K562 (cell line): Measurements from ENCODE around the gene VANGL1. TPM values are rescaled to one million over a fixed set of nuclear protein-coding genes. Genes with fewer than 3 reads are reported as not detected.

Experiments
- ATAC-seq: fragments of 200-7000 bp; cut with Tn5 transposase; 3 replicates; pipeline ENCODE4 v1.9.1; 2020; ENCODE audit warnings: moderate library complexity
- BruUV-seq: library from RNA; stranded (reverse); fragments of 400-500 nt; replicated peaks from 2 replicates; lab custom pipeline; 2021; lab: Mats Ljungman, UMichigan
- CTCF ChIA-PET: fragments of 300-600 bp; formaldehyde crosslinking; extraction: SDS; loops from one replicate; lab custom pipeline; 2021; ENCODE audit warnings: low intra/inter-chr PET ratio; lab: Yijun Ruan, JAX
- POLR2A ChIA-PET: fragments of 300-600, 350-650 bp; sonication (Branson Sonifier 250); formaldehyde crosslinking; extraction: SDS; loops from one replicate; lab custom pipeline; 2021; ENCODE audit warnings: antibody characterized with exemption, inconsistent platforms; lab: Yijun Ruan, JAX
- DNase-seq, 4 experiments: peaks; one replicate each; pipeline versions ENCODE4 v3.0.0 to v3.0.0-alpha.2; 2011 to 2018; ENCODE audit warnings: low spot score in 3 of 4, mixed read lengths in 3 of 4; ENCODE audit errors: extremely low read depth in 1 of 4
- FAIRE-seq: peaks from 2 replicates; lab custom pipeline; 2011; peaks lifted over from hg19 to GRCh38; lab: Jason Lieb, UNC
- H2AFZ ChIP-seq: 2 replicates; pipeline ENCODE4 v1.6.0; 2011; ENCODE audit warnings: low read depth, low read length, control low read depth, inconsistent platforms
- H3K27ac ChIP-seq: fragments of 200-600 bp; 3 replicates; pipeline ENCODE4 v1.8.0; 2011; ENCODE audit warnings: low read depth, mild to moderate bottlenecking, control low read depth, inconsistent platforms, low read length, moderate library complexity, mixed read lengths; ENCODE audit errors: extremely low read depth
- H3K27me3 ChIP-seq, 2 experiments: fragments of 300-600 bp in 1 of 2; 2 replicates in 1 of 2; 3 replicates in 1 of 2; pipeline versions ENCODE4 v1.6.0 to v1.8.0; 2011; ENCODE audit warnings: inconsistent platforms in 2 of 2, low read length in 2 of 2, mild to moderate bottlenecking in 1 of 2, mixed read lengths in 1 of 2, moderate library complexity in 1 of 2; ENCODE audit not compliant: control insufficient read depth in 2 of 2, insufficient read depth in 2 of 2
- H3K36me3 ChIP-seq: fragments of 300-600 bp; 3 replicates; pipeline ENCODE4 v1.8.0; 2011; ENCODE audit warnings: mild to moderate bottlenecking, low read length, inconsistent platforms; ENCODE audit not compliant: control insufficient read depth, insufficient read depth
- H3K4me1 ChIP-seq, 2 experiments: fragments of 200-600 bp in 1 of 2; replicated peaks in 1 of 2; 2 replicates in 1 of 2; 3 replicates in 1 of 2; pipeline versions ENCODE4 v1.5.1 to v1.8.0; 2011; ENCODE audit warnings: inconsistent platforms in 2 of 2, low read length in 2 of 2, mild to moderate bottlenecking in 1 of 2, mixed read lengths in 1 of 2, moderate library complexity in 1 of 2; ENCODE audit not compliant: control insufficient read depth in 2 of 2, insufficient read depth in 2 of 2
- H3K4me2 ChIP-seq: 2 replicates; pipeline ENCODE4 v1.6.1; 2011; ENCODE audit warnings: low read length, control low read depth, inconsistent platforms, mixed read lengths; ENCODE audit not compliant: insufficient read depth
- H3K4me3 ChIP-seq: fragments of 200-600 bp; sonication (generic), shearing (Covaris generic); 2 replicates; pipeline ENCODE4 v1.5.1; 2016; ENCODE audit warnings: control low read depth, inconsistent platforms
- H3K79me2 ChIP-seq: fragments of 200-600 bp; 3 replicates; pipeline ENCODE4 v1.8.0; 2011; ENCODE audit warnings: low read length, inconsistent platforms; ENCODE audit not compliant: control insufficient read depth, insufficient read depth
- H3K9ac ChIP-seq, 2 experiments: 2 replicates each; pipeline versions ENCODE4 v1.6.0 to v1.6.1; 2011; ENCODE audit warnings: low read depth in 2 of 2, low read length in 2 of 2, control low read depth in 1 of 2, inconsistent platforms in 1 of 2, mild to moderate bottlenecking in 1 of 2, mixed read lengths in 1 of 2; ENCODE audit not compliant: insufficient read depth in 1 of 2
- H3K9me1 ChIP-seq: one replicate; pipeline ENCODE4 v1.6.0; 2011; ENCODE audit warnings: inconsistent platforms, mild to moderate bottlenecking, low read length, moderate library complexity; ENCODE audit not compliant: control insufficient read depth, insufficient read depth
- H3K9me3 ChIP-seq: replicated peaks from 2 replicates; pipeline ENCODE4 v1.5.1; 2011; ENCODE audit warnings: low read depth, low read length, inconsistent platforms; ENCODE audit not compliant: control insufficient read depth, insufficient read depth
- H4K20me1 ChIP-seq: replicated peaks from 2 replicates; pipeline ENCODE4 v1.6.1; 2011; ENCODE audit warnings: low read length, inconsistent platforms, mixed read lengths; ENCODE audit not compliant: control insufficient read depth, insufficient read depth
- ELK3 ChIP-seq: fragments of 450-650 bp; formaldehyde crosslinking; IDR thresholded peaks from 2 replicates; pipeline ENCODE4 v1.4.0; 2020; ENCODE audit warnings: mild to moderate bottlenecking
- KHSRP ChIP-seq: fragments of 450-650 bp; IDR thresholded peaks from 2 replicates; pipeline ENCODE4 v1.6.1; 2017
- MED1 ChIP-seq: sonication (generic); formaldehyde crosslinking; IDR thresholded peaks from 2 replicates; pipeline ENCODE4 v1.8.1; 2023; ENCODE audit warnings: missing genetic modification reagents, borderline replicate concordance
- SIN3B ChIP-seq: fragments of 450-650 bp; IDR thresholded peaks from 2 replicates; pipeline ENCODE4 v1.6.1; 2017; ENCODE audit warnings: low read depth, mild to moderate bottlenecking, moderate library complexity
- SUPT5H ChIP-seq: fragments of 450-650 bp; IDR thresholded peaks from 2 replicates; pipeline ENCODE4 v1.6.1; 2016
- TEAD1 ChIP-seq, 2 experiments: fragments of 450-650 bp in 1 of 2; sonication (generic) in 1 of 2; formaldehyde crosslinking; IDR thresholded peaks; 2 replicates each; pipeline versions ENCODE4 v1.4.0 to v1.8.0; 2020 to 2022; ENCODE audit warnings: mild to moderate bottlenecking in 2 of 2, missing genetic modification reagents in 1 of 2
- TFAP4 ChIP-seq: sonication (generic); formaldehyde crosslinking; IDR thresholded peaks from 2 replicates; pipeline ENCODE4 v1.8.0; 2022; ENCODE audit warnings: missing genetic modification reagents, mild to moderate bottlenecking, moderate library complexity, borderline replicate concordance
- U2AF1 ChIP-seq: fragments of 200-400 bp; formaldehyde crosslinking; optimal IDR thresholded peaks from 2 replicates; pipeline ENCODE3; 2017; ENCODE audit warnings: mild to moderate bottlenecking, low read depth, low read length, moderate library complexity
- UBTF ChIP-seq, 2 experiments: IDR thresholded peaks; 2 replicates each; pipeline ENCODE4 v1.6.1; 2012; ENCODE audit warnings: improper control_type of control experiment in 2 of 2, low read depth in 2 of 2, low read length in 2 of 2, borderline replicate concordance in 1 of 2
- ZBTB7A ChIP-seq: IDR thresholded peaks from 2 replicates; pipeline ENCODE4 v1.6.1; 2011; ENCODE audit warnings: low read depth, mild to moderate bottlenecking, low read length, moderate library complexity, borderline replicate concordance; ENCODE audit not compliant: control insufficient read depth
- ZNF263 ChIP-seq: sonication (generic); formaldehyde crosslinking; IDR thresholded peaks from 2 replicates; pipeline ENCODE4 v1.8.0; 2022; ENCODE audit warnings: mild to moderate bottlenecking, missing genetic modification reagents, borderline replicate concordance
- WGBS: fragments of 100-300 bp; shearing (Covaris generic); methylation state at CpG from one replicate; pipeline ENCODE4 v1.1.6; 2016; ENCODE audit warnings: low coverage, mixed read lengths; ENCODE audit not compliant: insufficient coverage; ENCODE audit errors: missing lambda C conversion rate; 5-methylcytosine and 5-hydroxymethylcytosine counted together
- in situ Hi-C: fragments of 300-500 bp; cut with MboI; formaldehyde crosslinking; loops from 4 replicates; pipeline ENCODE4 v1.15.0; 2018; ENCODE audit warnings: inconsistent platforms, mixed read lengths
- intact Hi-C: fragments of 100-400 bp; cut with micrococcal nuclease; formaldehyde crosslinking; loops from 2 replicates; pipeline ENCODE4 v1.14.2; 2022
- polyA plus RNA-seq, 8 experiments: library from polyadenylated mRNA; depleted of rRNA in 4 of 8; stranded (reverse) in 5 of 8; unstranded in 3 of 8; fragments of >200 nt; fragmentation: Nextera tagmentation in 2 of 8; fragmentation: Illumina TruSeq in 1 of 8; extraction: Ambion mirVana in 2 of 8; extraction: Trizol in 1 of 8; gene quantifications; 2 replicates each; pipeline versions ENCODE4 v1.2.1 to v1.2.3, GENCODE V29; 2011 to 2014; ENCODE audit warnings: inconsistent platforms in 1 of 8, missing spikeins in 1 of 8
- total RNA-seq, 7 experiments: library from RNA; depleted of rRNA in 6 of 7; stranded (reverse); fragments of >200 nt in 6 of 7; fragmentation: Illumina TruSeq in 2 of 7; extraction: Trizol in 2 of 7; gene quantifications; 2 replicates each; pipeline versions ENCODE4 v1.2.1 to v1.2.3, GENCODE V29; 2011 to 2021; ENCODE audit warnings: low replicate concordance in 1 of 7

Gene VANGL1
- total and polyA plus RNA-seq, 9 of the 15 experiments (the other 6 are each of a cell fraction or from before 2014, with no cell fraction given) = 0.90 to 12.8 (median 9.6) TPM

- Histone ChIP-seq H3K27me3 (no peaks in the 10 kb centered on the region), H3K9ac (peak overlapping the region; percentile 70 to 95), H3K9me3 (no peaks in the 10 kb centered on the region; the same call in 1 of the 2 replicates), H3K79me2 (peaks cover 56% of the 10 kb centered on the region), H2AFZ (peak overlapping the region; percentile 99), H4K20me1 (no peaks in the 10 kb centered on the region; the same call in 1 of the 2 replicates), H3K36me3 (peaks cover 7% of the 10 kb centered on the region; the same call in 2 of the 3 replicates), H3K4me3 (peak overlapping the region; percentile 95), H3K4me1 (peaks cover 20 to 38% of the 10 kb centered on the region in 2 experiments), H3K4me2 (peak overlapping the region; percentile 95), H3K9me1 (peaks cover under 1% of the 10 kb centered on the region), H3K27ac (peak overlapping the region; percentile 81)
- intact Hi-C loops (loop anchor here (5.0 kb wide), 1 partner anchor 35 kb away; no protein-coding TSS in a partner anchor), in situ Hi-C loops (no loop called here)
- WGBS = under 1% methylated on average over 58 of the region's 78 CpGs
- BruUV-seq = no TSS peak
- FAIRE-seq (no peak), DNase-seq (peak; percentile 68 to 76 (median 74)), ATAC-seq (peak; percentile 74)
- CTCF ChIA-PET = no interaction called here
- POLR2A ChIA-PET = interaction anchor here (1.0 to 2.3 kb wide), 5 partner anchors 8 to 64 kb away, joined by 3 to 8 read pairs (median 3); no protein-coding TSS in a partner anchor
- peak; percentile 18 for TF ChIP-seq U2AF1
- TF ChIP-seq SUPT5H = no peak
- peak; percentile 55; the same call in 1 of the 2 replicates for TF ChIP-seq TFAP4 (CRISPR knock-in tag)
- peak; percentile 67 to 68; a peak in 2 of 4 replicates for TF ChIP-seq UBTF (IDR thresholded peaks at IDR 0.05; ENCODE audit: borderline replicate concordance in 1 of 2, low read depth in 2 of 2, low read length in 2 of 2)
- peak; percentile 28; the same call in 1 of the 2 replicates for TF ChIP-seq SIN3B
- no peak for TF ChIP-seq KHSRP
- TF ChIP-seq ZBTB7A = peak; percentile 81; the same call in 1 of the 2 replicates
- TF ChIP-seq ZNF263 (CRISPR knock-in tag) = peak; percentile 47; the same call in 1 of the 2 replicates
- TF ChIP-seq MED1 (CRISPR knock-in tag) = no peak
- TF ChIP-seq TEAD1 (CRISPR knock-in tag; IDR thresholded peaks at IDR 0.05) = peak in 1 of 2 experiments; percentile 15; a peak in 1 of 4 replicates
- no peak for TF ChIP-seq ELK3 (CRISPR knock-in tag)
Observed at GRCh38 chr1:115642168-115643072, 650 bp downstream of the VANGL1 start.
